ENCODE data around the gene SON. TPM values are rescaled to one million over a fixed set of nuclear protein-coding genes. Genes with fewer than 3 reads are reported as not detected.

Gene SON
- total and polyA plus RNA-seq, 10 donors, result 89.0 to 427 (median 353) TPM

- peaks cover 14 to 80% (median 65%) of the 10 kb centered on the region in 6 donors for H3K4me1 ChIP-seq
- intact Hi-C loops (cut with DNase I; ENCODE audit: low total_unique reads), result no loop called here
- no peak for TF ChIP-seq POLR2AphosphoS5 (IDR thresholded peaks at IDR 0.05)
- TF ChIP-seq CTCF (IDR thresholded peaks at IDR 0.05 in 8 of 11, conservative IDR thresholded peaks at IDR 0.05 in 3 of 11), result no peak
- TF ChIP-seq POLR2A (IDR thresholded peaks at IDR 0.05), result no peak
These were observed 779 bp downstream of the SON start for GRCh38 chr21:33543505-33544129.

GRCh38 chr21:33544451-33545195, 1.8 kb downstream of the SON start:
- Histone ChIP-seq H3K27ac (peak overlapping the region in 4 of 8 donors; percentile 96 to 99 (median 98)), H3K36me3 (peaks cover 0 to 37% (median 32%) of the 10 kb centered on the region in 6 donors), H3K27me3 (replicated peaks in 1 of 7) (no peaks in the 10 kb centered on the region), H3K4me1 (peaks cover 14 to 83% (median 67%) of the 10 kb centered on the region in 6 donors), H3K4me3 (peak overlapping the region; percentile 67 to 90 (median 83)), H3K9me3 (no peaks in the 10 kb centered on the region)
- no peak for DNase-seq
- TF ChIP-seq POLR2A (IDR thresholded peaks at IDR 0.05), result no peak
- TF ChIP-seq CTCF (IDR thresholded peaks at IDR 0.05 in 8 of 11, conservative IDR thresholded peaks at IDR 0.05 in 3 of 11), result no peak
- no peak for TF ChIP-seq POLR2AphosphoS5 (IDR thresholded peaks at IDR 0.05)
- WGBS, 5 donors, result 11 to 23% (median 15%) methylated on average over 8 of the region's 8 CpGs
- intact Hi-C loops (cut with DNase I; ENCODE audit: low total_unique reads), result no loop called here

More at GRCh38 chr21:33543505-33544129, 779 bp downstream of the SON start:
- Histone ChIP-seq H3K27ac (peak overlapping the region; percentile 96 to 99 (median 98)), H3K27me3 (replicated peaks in 1 of 7) (no peaks in the 10 kb centered on the region), H3K36me3 (peaks cover 0 to 36% (median 27%) of the 10 kb centered on the region in 6 donors), H3K9me3 (no peaks in the 10 kb centered on the region), H3K4me3 (peak overlapping the region; percentile 67 to 90 (median 83))
- 0 to 1% (median 0%) methylated on average over 26 of the region's 26 CpGs for WGBS, 5 donors
- peak; percentile 94 for DNase-seq

- peaks cover 2 to 52% (median 47%) of the 10 kb centered on the region in 6 donors for H3K36me3 ChIP-seq
- 32 to 47% (median 35%) methylated on average over 3 of the region's 3 CpGs for WGBS, 5 donors
- no peaks in the 10 kb centered on the region for H3K27me3 ChIP-seq (replicated peaks in 1 of 7)
- intact Hi-C loops (cut with DNase I; ENCODE audit: low total_unique reads), result no loop called here
- no peak for TF ChIP-seq POLR2A (IDR thresholded peaks at IDR 0.05)
- no peak for TF ChIP-seq CTCF (IDR thresholded peaks at IDR 0.05 in 8 of 11, conservative IDR thresholded peaks at IDR 0.05 in 3 of 11)
- no peak for TF ChIP-seq POLR2AphosphoS5 (IDR thresholded peaks at IDR 0.05)
- H3K4me3 ChIP-seq, result peak overlapping the region in 1 of 8 donors; percentile 67
- DNase-seq, result no peak
- no peak overlapping the region for H3K27ac ChIP-seq
- peaks cover 14 to 81% (median 56%) of the 10 kb centered on the region in 6 donors for H3K4me1 ChIP-seq
- no peaks in the 10 kb centered on the region for H3K9me3 ChIP-seq
These were observed 3.2 kb downstream of the SON start for GRCh38 chr21:33546086-33546485.
